BE2C (cell line): ENCODE measurements around the gene PSMC4.

Experiments
- DNase-seq: peaks from one replicate; pipeline ENCODE4 v3.0.0-alpha.2; 2020
- H3K27me3 ChIP-seq: fragments of 250-450 bp; sonication (Bioruptor Pico); 2 replicates; pipeline ENCODE4 v1.5.1; 2020; ENCODE audit warnings: mild to moderate bottlenecking
- H3K36me3 ChIP-seq: fragments of 250-450 bp; sonication (Bioruptor Pico); 2 replicates; pipeline ENCODE4 v1.5.1; 2020; ENCODE audit warnings: mild to moderate bottlenecking
- H3K4me1 ChIP-seq: fragments of 250-450 bp; sonication (Bioruptor Pico); 2 replicates; pipeline ENCODE4 v1.5.1; 2020
- H3K4me3 ChIP-seq: 2 replicates; pipeline ENCODE4 v1.5.1; 2011; ENCODE audit warnings: low read depth, low read length
- H3K9me3 ChIP-seq: fragments of 250-450 bp; sonication (Bioruptor Pico); 2 replicates; pipeline ENCODE4 v1.5.1; 2020
- CTCF ChIP-seq: IDR thresholded peaks from 2 replicates; pipeline ENCODE4 v1.5.1; 2012; ENCODE audit warnings: mild to moderate bottlenecking, low read depth, low read length

PSMC4 gene

GRCh38 chr19:39998501-39998900 lies 27.5 kb downstream of the PSMC4 start:
- no peaks in the 10 kb centered on the region for H3K27me3 ChIP-seq
- no peak for TF ChIP-seq CTCF
- no peak for DNase-seq
- no peaks in the 10 kb centered on the region for H3K4me1 ChIP-seq
- no peaks in the 10 kb centered on the region for H3K9me3 ChIP-seq
- H3K36me3 ChIP-seq: no peaks in the 10 kb centered on the region
- H3K4me3 ChIP-seq: no peak overlapping the region

GRCh38 chr19:40005691-40006272 lies 34.8 kb downstream of the PSMC4 start:
- DNase-seq: no peak
- Histone ChIP-seq H3K4me1 (no peaks in the 10 kb centered on the region), H3K9me3 (no peaks in the 10 kb centered on the region), H3K4me3 (no peak overlapping the region), H3K36me3 (no peaks in the 10 kb centered on the region), H3K27me3 (no peaks in the 10 kb centered on the region)
- no peak for TF ChIP-seq CTCF

- no peaks in the 10 kb centered on the region for H3K4me1 ChIP-seq
- H3K9me3 ChIP-seq: no peaks in the 10 kb centered on the region
- no peak for TF ChIP-seq CTCF
- H3K4me3 ChIP-seq: no peak overlapping the region
- DNase-seq: no peak
- no peaks in the 10 kb centered on the region for H3K27me3 ChIP-seq
- H3K36me3 ChIP-seq: no peaks in the 10 kb centered on the region
Measured at GRCh38 chr19:40006273-40006691, 35.3 kb downstream of the PSMC4 start.

GRCh38 chr19:40009674-40010073 lies 38.7 kb downstream of the PSMC4 start:
- Histone ChIP-seq H3K9me3 (no peaks in the 10 kb centered on the region), H3K27me3 (no peaks in the 10 kb centered on the region), H3K36me3 (no peaks in the 10 kb centered on the region), H3K4me1 (no peaks in the 10 kb centered on the region), H3K4me3 (no peak overlapping the region)
- TF ChIP-seq CTCF: no peak
- DNase-seq: no peak

GRCh38 chr19:40013991-40014390 lies 43.0 kb downstream of the PSMC4 start:
- Histone ChIP-seq H3K9me3 (no peaks in the 10 kb centered on the region), H3K27me3 (no peaks in the 10 kb centered on the region), H3K4me3 (no peak overlapping the region), H3K4me1 (no peaks in the 10 kb centered on the region), H3K36me3 (no peaks in the 10 kb centered on the region)
- TF ChIP-seq CTCF: no peak
- DNase-seq: no peak

- no peaks in the 10 kb centered on the region for H3K36me3 ChIP-seq
- DNase-seq: no peak
- H3K27me3 ChIP-seq: no peaks in the 10 kb centered on the region
- H3K4me1 ChIP-seq: no peaks in the 10 kb centered on the region
- H3K9me3 ChIP-seq: peaks cover 8% of the 10 kb centered on the region
- no peak overlapping the region for H3K4me3 ChIP-seq
- TF ChIP-seq CTCF: no peak
Measured at GRCh38 chr19:40023969-40024368, 53.0 kb downstream of the PSMC4 start.
